ENCODE measurements around the gene FGD3. TPM values are rescaled to one million over a fixed set of nuclear protein-coding genes. Genes with fewer than 3 reads are reported as not detected.

The FGD3 gene
- total and polyA plus RNA-seq, 2 of the 8 experiments (the other 6 are each of a cell fraction or from before 2014, with no cell fraction given), result 1.4 to 1.9 TPM

GRCh38 chr9:93041108-93041802, 93.9 kb downstream of the FGD3 start (continued):
- TF ChIP-seq KDM5A (IDR thresholded peaks at IDR 0.05; ENCODE audit: low read length) (no peak), ATF3 (IDR thresholded peaks at IDR 0.05; ENCODE audit: insufficient read depth, low read depth, low read length) (no peak), RBBP5 (IDR thresholded peaks at IDR 0.05; ENCODE audit: borderline replicate concordance, low read depth, low read length) (no peak), SIX5 (IDR thresholded peaks at IDR 0.05; ENCODE audit: low read depth, low read length) (no peak), TBP (IDR thresholded peaks at IDR 0.05; ENCODE audit: low read depth, low read length) (no peak), ASH2L (IDR thresholded peaks at IDR 0.05; ENCODE audit: low read length) (no peak)

All from H1 (cell line).